ENCODE measurements around the gene ADRA2A. TPM values are rescaled to one million over a fixed set of nuclear protein-coding genes. Genes with fewer than 3 reads are reported as not detected.

ADRA2A gene
- total RNA-seq, 1 donor from 2014 or later: 19.3 TPM

GRCh38 chr10:111107023-111107422 lies 30.2 kb downstream of the ADRA2A start:
- TF ChIP-seq CTCF (conservative IDR thresholded peaks at IDR 0.05): no peak
- H3K4me3 Mint-ChIP-seq: no peak overlapping the region
- H3K27ac Mint-ChIP-seq: no peak overlapping the region
- H3K4me1 Mint-ChIP-seq (ENCODE audit: unreplicated experiment): no peaks in the 10 kb centered on the region
- H3K27me3 Mint-ChIP-seq: peaks cover 9% of the 10 kb centered on the region
- H3K9me3 Mint-ChIP-seq: no peaks in the 10 kb centered on the region
- DNase-seq (ENCODE audit: extremely low spot score, unreplicated experiment): no peak
- no peaks in the 10 kb centered on the region for H3K36me3 Mint-ChIP-seq

GRCh38 chr10:111107846-111108245 lies 31.0 kb downstream of the ADRA2A start:
- Mint-ChIP-seq H3K9me3 (no peaks in the 10 kb centered on the region), H3K27me3 (peaks cover 9% of the 10 kb centered on the region), H3K36me3 (no peaks in the 10 kb centered on the region), H3K4me3 (no peak overlapping the region), H3K4me1 (ENCODE audit: unreplicated experiment) (no peaks in the 10 kb centered on the region), H3K27ac (no peak overlapping the region)
- no peak for TF ChIP-seq CTCF (conservative IDR thresholded peaks at IDR 0.05)
- DNase-seq (ENCODE audit: extremely low spot score, unreplicated experiment): no peak

- peaks cover 9% of the 10 kb centered on the region for H3K27me3 Mint-ChIP-seq
- no peaks in the 10 kb centered on the region for H3K9me3 Mint-ChIP-seq
- H3K27ac Mint-ChIP-seq: no peak overlapping the region
- no peaks in the 10 kb centered on the region for H3K36me3 Mint-ChIP-seq
- no peak for TF ChIP-seq CTCF (conservative IDR thresholded peaks at IDR 0.05)
- no peaks in the 10 kb centered on the region for H3K4me1 Mint-ChIP-seq (ENCODE audit: unreplicated experiment)
- no peak overlapping the region for H3K4me3 Mint-ChIP-seq
- no peak for DNase-seq (ENCODE audit: extremely low spot score, unreplicated experiment)
Measured at GRCh38 chr10:111108441-111108840, 31.6 kb downstream of the ADRA2A start.

GRCh38 chr10:111109501-111110242 lies 32.8 kb downstream of the ADRA2A start:
- TF ChIP-seq CTCF (conservative IDR thresholded peaks at IDR 0.05): no peak
- H3K36me3 Mint-ChIP-seq: no peaks in the 10 kb centered on the region
- no peak for DNase-seq (ENCODE audit: extremely low spot score, unreplicated experiment)
- no peaks in the 10 kb centered on the region for H3K9me3 Mint-ChIP-seq
- H3K27me3 Mint-ChIP-seq: peaks cover 5% of the 10 kb centered on the region
- H3K4me1 Mint-ChIP-seq (ENCODE audit: unreplicated experiment): no peaks in the 10 kb centered on the region
- no peak overlapping the region for H3K4me3 Mint-ChIP-seq
- no peak overlapping the region for H3K27ac Mint-ChIP-seq

GRCh38 chr10:111110771-111111170 lies 33.9 kb downstream of the ADRA2A start:
- TF ChIP-seq CTCF (conservative IDR thresholded peaks at IDR 0.05): no peak
- Mint-ChIP-seq H3K9me3 (no peaks in the 10 kb centered on the region), H3K27ac (no peak overlapping the region), H3K27me3 (peaks cover 3% of the 10 kb centered on the region), H3K4me3 (no peak overlapping the region), H3K36me3 (no peaks in the 10 kb centered on the region), H3K4me1 (ENCODE audit: unreplicated experiment) (no peaks in the 10 kb centered on the region)
- no peak for DNase-seq (ENCODE audit: extremely low spot score, unreplicated experiment)
